Measurements from ENCODE around the gene KCNA1. TPM values are rescaled to one million over a fixed set of nuclear protein-coding genes. Genes with fewer than 3 reads are reported as not detected.

KCNA1 gene
- total and polyA plus RNA-seq, 2 experiments from 2014 or later = not detected

GRCh38 chr12:4891866-4892265, 17.8 kb upstream of the KCNA1 start:
- TF ChIP-seq EZH2phosphoT487 (IDR thresholded peaks at IDR 0.05; ENCODE audit: insufficient read depth, low read depth) (no peak), EZH2 (IDR thresholded peaks at IDR 0.05; ENCODE audit: insufficient read depth, poor library complexity, severe bottlenecking) (no peak)
- Histone ChIP-seq H3K79me2 (ENCODE audit: insufficient read depth) (no peaks in the 10 kb centered on the region), H3K36me3 (ENCODE audit: low read depth) (no peaks in the 10 kb centered on the region), H3K9me2 (ENCODE audit: insufficient read depth) (no peaks in the 10 kb centered on the region), H3K4me2 (ENCODE audit: unreplicated experiment) (no peak overlapping the region), H3K4me1 (ENCODE audit: insufficient read depth) (no peaks in the 10 kb centered on the region), H4K20me1 (ENCODE audit: insufficient read depth) (no peaks in the 10 kb centered on the region), H2AFZ (no peak overlapping the region), H3F3A (ENCODE audit: insufficient read depth) (no peaks in the 10 kb centered on the region), H3K9me3 (ENCODE audit: low read depth) (no peaks in the 10 kb centered on the region), H3K27ac (no peak overlapping the region), H3K9ac (no peak overlapping the region), H3K4me3 (no peak overlapping the region), H3K27me3 (replicated peaks; ENCODE audit: insufficient read depth) (no peaks in the 10 kb centered on the region; the same call in none of the 2 replicates)
- 54 to 59% methylated on average over 5 of the region's 5 CpGs for WGBS, 2 experiments (ENCODE audit: low coverage in 1 of 2, low lambda C conversion rate in 2 of 2, missing lambda C conversion rate in 2 of 2)
- DNase-seq = no peak
- in situ Hi-C loops (cut with MboI) = no loop called here

GRCh38 chr12:4892418-4892817, 17.3 kb upstream of the KCNA1 start:
- Histone ChIP-seq H3K4me1 (ENCODE audit: insufficient read depth) (no peaks in the 10 kb centered on the region), H3K9me2 (ENCODE audit: insufficient read depth) (no peaks in the 10 kb centered on the region), H3K27me3 (replicated peaks; ENCODE audit: insufficient read depth) (no peaks in the 10 kb centered on the region; the same call in none of the 2 replicates), H3K9me3 (ENCODE audit: low read depth) (no peaks in the 10 kb centered on the region), H3K79me2 (ENCODE audit: insufficient read depth) (no peaks in the 10 kb centered on the region), H4K20me1 (ENCODE audit: insufficient read depth) (no peaks in the 10 kb centered on the region), H3K4me2 (ENCODE audit: unreplicated experiment) (no peak overlapping the region), H2AFZ (no peak overlapping the region), H3K9ac (no peak overlapping the region), H3F3A (ENCODE audit: insufficient read depth) (no peaks in the 10 kb centered on the region), H3K27ac (no peak overlapping the region), H3K4me3 (no peak overlapping the region), H3K36me3 (ENCODE audit: low read depth) (no peaks in the 10 kb centered on the region)
- WGBS, 2 experiments (ENCODE audit: low coverage in 1 of 2, low lambda C conversion rate in 2 of 2, missing lambda C conversion rate in 2 of 2) = 48 to 53% methylated on average over 1 of the region's 1 CpG
- TF ChIP-seq EZH2phosphoT487 (IDR thresholded peaks at IDR 0.05; ENCODE audit: insufficient read depth, low read depth) (no peak), EZH2 (IDR thresholded peaks at IDR 0.05; ENCODE audit: insufficient read depth, poor library complexity, severe bottlenecking) (no peak)
- in situ Hi-C loops (cut with MboI) = no loop called here
- no peak for DNase-seq

GRCh38 chr12:4894019-4894418, 15.7 kb upstream of the KCNA1 start:
- Histone ChIP-seq H4K20me1 (ENCODE audit: insufficient read depth) (no peaks in the 10 kb centered on the region), H3K9me3 (ENCODE audit: low read depth) (no peaks in the 10 kb centered on the region), H3K4me3 (no peak overlapping the region), H3K79me2 (ENCODE audit: insufficient read depth) (no peaks in the 10 kb centered on the region), H3K9ac (no peak overlapping the region), H3K27ac (no peak overlapping the region), H3K4me2 (ENCODE audit: unreplicated experiment) (no peak overlapping the region), H3K4me1 (ENCODE audit: insufficient read depth) (no peaks in the 10 kb centered on the region), H3K27me3 (replicated peaks; ENCODE audit: insufficient read depth) (no peaks in the 10 kb centered on the region; the same call in 1 of the 2 replicates), H3K9me2 (ENCODE audit: insufficient read depth) (no peaks in the 10 kb centered on the region), H3K36me3 (ENCODE audit: low read depth) (no peaks in the 10 kb centered on the region), H2AFZ (no peak overlapping the region), H3F3A (ENCODE audit: insufficient read depth) (no peaks in the 10 kb centered on the region)
- TF ChIP-seq EZH2 (IDR thresholded peaks at IDR 0.05; ENCODE audit: insufficient read depth, poor library complexity, severe bottlenecking) = no peak
- no peak for TF ChIP-seq EZH2phosphoT487 (IDR thresholded peaks at IDR 0.05; ENCODE audit: insufficient read depth, low read depth)
- in situ Hi-C loops (cut with MboI) = no loop called here
- DNase-seq = no peak
- 28 to 29% methylated on average over 9 of the region's 9 CpGs for WGBS, 2 experiments (ENCODE audit: low coverage in 1 of 2, low lambda C conversion rate in 2 of 2, missing lambda C conversion rate in 2 of 2)

- H3K27me3 ChIP-seq (replicated peaks; ENCODE audit: insufficient read depth) = no peaks in the 10 kb centered on the region
- no peaks in the 10 kb centered on the region for H3K79me2 ChIP-seq (ENCODE audit: insufficient read depth)
- H3K9me2 ChIP-seq (ENCODE audit: insufficient read depth) = no peaks in the 10 kb centered on the region
- no peak overlapping the region for H3K9ac ChIP-seq
- no peak overlapping the region for H3K4me3 ChIP-seq
- H3K27ac ChIP-seq = no peak overlapping the region
- no peaks in the 10 kb centered on the region for H4K20me1 ChIP-seq (ENCODE audit: insufficient read depth)
- H3K9me3 ChIP-seq (ENCODE audit: low read depth) = no peaks in the 10 kb centered on the region
- no peak overlapping the region for H2AFZ ChIP-seq
- H3K4me2 ChIP-seq (ENCODE audit: unreplicated experiment) = no peak overlapping the region
- peaks cover 7% of the 10 kb centered on the region; the same call in 1 of the 2 replicates for H3F3A ChIP-seq (ENCODE audit: insufficient read depth)
- DNase-seq = no peak
- TF ChIP-seq EZH2phosphoT487 (IDR thresholded peaks at IDR 0.05; ENCODE audit: insufficient read depth, low read depth) (no peak), EZH2 (IDR thresholded peaks at IDR 0.05; ENCODE audit: insufficient read depth, poor library complexity, severe bottlenecking) (no peak)
- H3K36me3 ChIP-seq (ENCODE audit: low read depth) = no peaks in the 10 kb centered on the region
- 0 out of 2 replicates have a peak, but pooled peaks cover 3% of the 10 kb centered on the region for H3K4me1 ChIP-seq (ENCODE audit: insufficient read depth)
- 39 to 45% methylated on average over 4 of the region's 4 CpGs for WGBS, 2 experiments (ENCODE audit: low coverage in 1 of 2, low lambda C conversion rate in 2 of 2, missing lambda C conversion rate in 2 of 2)
- in situ Hi-C loops (cut with MboI) = no loop called here
Measured at GRCh38 chr12:4899364-4899763, 10.3 kb upstream of the KCNA1 start.

- DNase-seq = peak; percentile 92
- no peaks in the 10 kb centered on the region for H3K27me3 ChIP-seq (replicated peaks; ENCODE audit: insufficient read depth)
- H3K9ac ChIP-seq = no peak overlapping the region
- 13 to 16% methylated on average over 5 of the region's 5 CpGs for WGBS, 2 experiments (ENCODE audit: low coverage in 1 of 2, low lambda C conversion rate in 2 of 2, missing lambda C conversion rate in 2 of 2)
- in situ Hi-C loops (cut with MboI) = no loop called here
- H3K9me2 ChIP-seq (ENCODE audit: insufficient read depth) = no peaks in the 10 kb centered on the region
- 0 out of 2 replicates have a peak overlapping the region, but pooled peaks have one; percentile 46 for H2AFZ ChIP-seq
- no peaks in the 10 kb centered on the region for H3K36me3 ChIP-seq (ENCODE audit: low read depth)
- TF ChIP-seq EZH2 (IDR thresholded peaks at IDR 0.05; ENCODE audit: insufficient read depth, poor library complexity, severe bottlenecking) = no peak
- no peak for TF ChIP-seq EZH2phosphoT487 (IDR thresholded peaks at IDR 0.05; ENCODE audit: insufficient read depth, low read depth)
- H3K4me1 ChIP-seq (ENCODE audit: insufficient read depth) = 0 out of 2 replicates have a peak, but pooled peaks cover 3% of the 10 kb centered on the region
- H3K4me3 ChIP-seq = no peak overlapping the region
- H3F3A ChIP-seq (ENCODE audit: insufficient read depth) = peaks cover 7% of the 10 kb centered on the region; the same call in 1 of the 2 replicates
- H3K27ac ChIP-seq = no peak overlapping the region
- peak overlapping the region; percentile 13 for H3K4me2 ChIP-seq (ENCODE audit: unreplicated experiment)
- H4K20me1 ChIP-seq (ENCODE audit: insufficient read depth) = no peaks in the 10 kb centered on the region
- no peaks in the 10 kb centered on the region for H3K9me3 ChIP-seq (ENCODE audit: low read depth)
- H3K79me2 ChIP-seq (ENCODE audit: insufficient read depth) = no peaks in the 10 kb centered on the region
Measured at GRCh38 chr12:4900327-4900726, 9.4 kb upstream of the KCNA1 start.

Data from GM23248 (cell line).